Measurements from ENCODE around the gene LAMB1.

The LAMB1 gene

GRCh38 chr7:107939573-107940489, 63.1 kb downstream of the LAMB1 start:
- no peak overlapping the region for H3K4me3 ChIP-seq (ENCODE audit: control insufficient read depth, low read depth, low read length)
- no peak for TF ChIP-seq CTCF (conservative IDR thresholded peaks at IDR 0.05; ENCODE audit: control insufficient read depth, insufficient read depth, low read depth, low read length)
- peak; percentile 94 for DNase-seq (ENCODE audit: low read depth)

DNA sequence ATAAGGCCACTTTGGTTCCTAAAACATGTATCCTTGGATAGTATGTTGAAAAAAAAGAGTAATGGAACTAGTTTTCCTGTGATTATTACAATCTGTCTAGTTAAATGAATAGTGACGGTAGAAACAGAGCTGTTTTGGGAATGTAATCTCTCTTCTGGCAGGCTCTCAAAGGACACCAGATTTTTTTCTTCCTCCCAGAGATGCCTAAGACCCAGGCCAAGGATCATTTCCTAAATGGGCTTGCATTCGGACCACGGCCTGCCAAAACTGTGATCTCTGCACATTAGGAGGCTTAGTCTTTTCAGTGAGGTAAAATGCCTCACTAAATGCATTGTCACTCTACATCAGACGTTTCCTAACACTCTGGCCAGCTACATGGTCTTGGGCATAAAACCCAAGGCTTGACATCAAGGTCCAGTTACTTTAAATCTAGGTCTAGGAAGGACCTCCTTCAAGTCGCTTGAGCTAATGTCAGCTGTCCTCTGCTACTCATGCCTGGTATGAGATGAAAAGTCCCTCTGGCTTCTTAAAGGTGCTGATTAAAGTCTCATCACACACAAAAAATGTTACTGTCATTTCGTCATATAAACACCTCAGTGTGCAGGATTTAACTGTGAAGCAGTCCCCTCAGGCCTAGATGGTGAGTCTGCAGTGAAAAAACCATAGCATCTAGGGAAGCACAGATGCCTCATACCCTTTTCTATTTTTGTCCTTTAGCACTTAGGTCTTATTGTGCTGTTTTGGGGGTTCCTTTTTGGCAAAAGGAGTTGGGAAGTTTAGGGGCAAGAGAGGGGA, 64.3 kb downstream of the LAMB1 start:
- peak; percentile 49 for DNase-seq (ENCODE audit: low read depth)
- H3K4me3 ChIP-seq (ENCODE audit: control insufficient read depth, low read depth, low read length): no peak overlapping the region
- no peak for TF ChIP-seq CTCF (conservative IDR thresholded peaks at IDR 0.05; ENCODE audit: control insufficient read depth, insufficient read depth, low read depth, low read length)

DNA sequence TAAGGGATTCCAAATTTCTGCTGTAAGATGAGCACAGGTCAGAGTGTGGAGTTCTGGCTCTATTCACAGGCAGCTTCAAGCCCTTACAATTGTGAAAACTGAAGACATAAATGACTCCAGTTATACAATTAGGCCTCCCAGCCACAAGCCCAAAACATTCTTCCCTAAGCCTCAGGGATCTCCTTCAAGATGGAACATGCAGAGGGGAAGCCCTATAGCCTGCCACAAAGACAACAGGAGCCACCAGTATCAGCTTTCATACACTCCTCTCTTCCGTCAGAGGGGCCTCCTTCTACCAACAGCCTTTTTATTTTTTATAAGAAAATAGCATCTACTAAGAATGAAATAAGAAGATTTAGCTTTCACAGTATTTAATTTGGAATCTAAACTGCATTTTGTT, 65.4 kb downstream of the LAMB1 start:
- DNase-seq (ENCODE audit: low read depth): no peak
- no peak overlapping the region for H3K4me3 ChIP-seq (ENCODE audit: control insufficient read depth, low read depth, low read length)
- TF ChIP-seq CTCF (conservative IDR thresholded peaks at IDR 0.05; ENCODE audit: control insufficient read depth, insufficient read depth, low read depth, low read length): no peak

- no peak overlapping the region for H3K4me3 ChIP-seq (ENCODE audit: control insufficient read depth, low read depth, low read length)
- DNase-seq (ENCODE audit: low read depth): no peak
- no peak for TF ChIP-seq CTCF (conservative IDR thresholded peaks at IDR 0.05; ENCODE audit: control insufficient read depth, insufficient read depth, low read depth, low read length)
Measured at GRCh38 chr7:107936312-107936711, 66.6 kb downstream of the LAMB1 start.

- H3K4me3 ChIP-seq (ENCODE audit: control insufficient read depth, low read depth, low read length): no peak overlapping the region
- peak; percentile 75 for DNase-seq (ENCODE audit: low read depth)
- no peak for TF ChIP-seq CTCF (conservative IDR thresholded peaks at IDR 0.05; ENCODE audit: control insufficient read depth, insufficient read depth, low read depth, low read length)
Measured at GRCh38 chr7:107934991-107935770, 67.8 kb downstream of the LAMB1 start.

- H3K4me3 ChIP-seq (ENCODE audit: control insufficient read depth, low read depth, low read length): no peak overlapping the region
- DNase-seq (ENCODE audit: low read depth): no peak
- no peak for TF ChIP-seq CTCF (conservative IDR thresholded peaks at IDR 0.05; ENCODE audit: control insufficient read depth, insufficient read depth, low read depth, low read length)
Measured at GRCh38 chr7:107933386-107934013, 69.5 kb downstream of the LAMB1 start.

All from fibroblast of mammary gland (primary cell).